Esophagus (tissue), 2 donors: Measurements from ENCODE around the gene LCNL1. TPM values are rescaled to one million over a fixed set of nuclear protein-coding genes. Genes with fewer than 3 reads are reported as not detected.

Experiments used
- H3K27ac ChIP-seq, 2 donors: one replicate each; pipeline ENCODE4 v1.5.1; 2013; ENCODE audit warnings: low read depth in 2 of 2, mild to moderate bottlenecking in 2 of 2, inconsistent platforms in 1 of 2, low read length in 1 of 2, moderate library complexity in 1 of 2
- H3K27me3 ChIP-seq, 2 donors: one replicate each; pipeline ENCODE4 v1.6.1; 2013; ENCODE audit warnings: low read length in 2 of 2, control low read depth in 1 of 2, mild to moderate bottlenecking in 1 of 2; ENCODE audit not compliant: insufficient read depth in 2 of 2, control insufficient read depth in 1 of 2
- H3K36me3 ChIP-seq, 2 donors: one replicate each; pipeline ENCODE4 v1.6.1; 2013; ENCODE audit warnings: low read length in 1 of 2; ENCODE audit not compliant: control insufficient read depth in 2 of 2, insufficient read depth in 2 of 2
- H3K4me1 ChIP-seq, 2 donors: one replicate each; pipeline ENCODE4 v1.6.1; 2013; ENCODE audit warnings: low read length in 1 of 2; ENCODE audit not compliant: control insufficient read depth in 2 of 2, insufficient read depth in 2 of 2
- H3K4me3 ChIP-seq, 2 donors: one replicate each; pipeline ENCODE4 v1.5.1; 2013; ENCODE audit warnings: low read length in 2 of 2, mild to moderate bottlenecking in 2 of 2, low read depth in 1 of 2, moderate library complexity in 1 of 2
- H3K9me3 ChIP-seq, 2 donors: one replicate each; pipeline ENCODE4 v1.6.1; 2013; ENCODE audit warnings: mild to moderate bottlenecking in 2 of 2, low read depth in 1 of 2, low read length in 1 of 2, moderate library complexity in 1 of 2; ENCODE audit not compliant: control insufficient read depth in 2 of 2, insufficient read depth in 1 of 2
- WGBS, 2 donors: extraction: QIAGEN DNeasy Blood & Tissue Kit; methylation state at CpG; one replicate each; pipeline ENCODE4 v1.1.7; 2013; 5-methylcytosine and 5-hydroxymethylcytosine counted together
- polyA plus RNA-seq, 2 donors: library from polyadenylated mRNA; stranded (reverse); fragments of 200-250 nt; gene quantifications; one replicate each; pipeline ENCODE4 v1.2.3, GENCODE V29; 2013
- donor health status: healthy with polysubstance abuse.
- donor health status: Bipolar disorder and iron deficiency.

Gene LCNL1
- polyA plus RNA-seq, 2 donors, result 0.20 to 0.55 TPM

DNA sequence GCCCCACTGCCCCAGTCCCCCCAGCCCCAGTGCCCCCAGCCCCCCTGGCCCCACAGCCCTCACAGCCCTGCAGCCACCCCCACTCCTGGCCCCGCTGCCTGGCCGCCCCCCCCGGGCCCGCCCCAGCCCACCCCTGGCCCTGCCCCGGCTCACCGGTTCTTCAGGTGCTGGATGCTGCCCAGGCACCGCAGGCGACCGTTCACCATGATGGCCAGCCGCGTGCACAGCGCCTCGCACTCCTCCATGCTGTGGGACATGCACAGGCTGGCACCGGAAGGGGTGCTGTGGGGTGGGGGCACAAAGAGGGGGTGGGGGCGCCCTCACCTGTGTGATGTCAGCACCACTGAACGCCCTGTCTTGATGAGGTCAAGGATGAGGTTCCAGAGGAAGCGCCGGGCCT, 26.4 kb downstream of the LCNL1 start:
- Histone ChIP-seq H3K36me3 (peaks cover 0 to 15% of the 10 kb centered on the region in 2 donors), H3K9me3 (no peaks in the 10 kb centered on the region), H3K4me1 (no peaks in the 10 kb centered on the region), H3K27ac (no peak overlapping the region), H3K27me3 (no peaks in the 10 kb centered on the region), H3K4me3 (no peak overlapping the region)
- WGBS, 2 donors, result 88 to 89% methylated on average over 17 to 18 of the region's 18 CpGs

DNA sequence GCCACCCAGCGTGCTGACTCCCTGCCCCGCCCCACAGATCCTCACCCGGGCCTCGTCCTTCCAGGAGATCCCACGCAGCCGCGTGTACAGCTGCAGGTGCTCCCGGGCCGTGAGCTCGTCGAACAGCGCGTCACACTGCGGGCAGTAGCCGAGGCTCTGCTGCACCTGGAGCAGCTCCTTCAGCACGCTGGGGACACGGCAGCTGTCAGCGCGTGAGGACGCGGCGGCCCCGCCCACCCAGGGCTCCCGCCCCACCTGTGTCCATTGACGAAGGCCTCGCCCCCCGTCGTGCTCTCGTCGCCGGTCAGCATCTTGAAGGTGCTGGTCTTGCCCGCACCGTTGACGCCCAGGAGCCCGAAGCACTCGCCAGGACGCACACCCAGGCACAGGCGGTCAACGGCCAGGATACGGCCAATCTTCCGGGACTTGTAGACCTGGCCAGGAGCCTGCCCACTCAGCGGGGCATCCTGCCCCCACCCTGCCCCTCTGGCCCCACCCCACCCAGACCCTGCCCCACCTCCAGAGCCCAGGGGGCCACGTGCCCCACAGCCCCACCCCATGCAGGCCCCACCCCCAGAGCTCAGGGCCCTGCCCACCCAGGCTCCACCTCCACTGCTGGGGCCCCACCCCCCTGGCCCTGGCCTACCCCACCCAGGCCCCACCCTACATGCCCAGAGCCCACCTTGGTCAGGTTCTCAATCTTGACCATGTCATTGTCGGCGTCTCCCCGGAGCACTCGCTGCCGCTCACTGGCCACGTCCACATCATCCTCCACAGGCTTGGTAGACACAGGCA, 27.3 kb downstream of the LCNL1 start:
- Histone ChIP-seq H3K4me1 (no peaks in the 10 kb centered on the region), H3K27ac (no peak overlapping the region), H3K27me3 (no peaks in the 10 kb centered on the region), H3K9me3 (no peaks in the 10 kb centered on the region), H3K4me3 (no peak overlapping the region), H3K36me3 (peaks cover 0 to 15% of the 10 kb centered on the region in 2 donors)
- WGBS, 2 donors, result 93 to 95% methylated on average over 47 to 49 of the region's 49 CpGs

DNA sequence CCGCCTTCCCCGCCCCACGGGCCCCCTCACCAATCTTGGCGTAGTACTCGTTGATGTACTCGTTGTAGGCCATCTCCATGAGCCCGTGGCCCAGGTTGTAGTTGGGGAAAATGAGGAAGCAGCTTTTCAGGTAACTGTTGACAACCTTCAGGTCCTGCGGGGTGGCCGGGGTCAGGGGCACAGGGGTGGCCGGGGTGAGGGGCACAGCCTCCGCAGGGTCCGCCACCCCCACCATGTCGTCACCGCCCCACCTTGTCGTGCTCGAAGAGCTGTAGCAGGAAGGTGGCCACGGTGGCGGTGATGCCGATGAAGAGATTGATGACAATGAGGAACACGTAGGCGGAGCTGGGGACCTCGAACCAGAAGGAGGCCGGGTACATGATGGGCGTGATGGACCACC, 28.4 kb downstream of the LCNL1 start:
- Histone ChIP-seq H3K4me1 (no peaks in the 10 kb centered on the region), H3K36me3 (peaks cover 0 to 20% of the 10 kb centered on the region in 2 donors), H3K4me3 (no peak overlapping the region), H3K9me3 (no peaks in the 10 kb centered on the region), H3K27me3 (no peaks in the 10 kb centered on the region), H3K27ac (no peak overlapping the region)
- 93 to 95% methylated on average over 24 of the region's 24 CpGs for WGBS, 2 donors

DNA sequence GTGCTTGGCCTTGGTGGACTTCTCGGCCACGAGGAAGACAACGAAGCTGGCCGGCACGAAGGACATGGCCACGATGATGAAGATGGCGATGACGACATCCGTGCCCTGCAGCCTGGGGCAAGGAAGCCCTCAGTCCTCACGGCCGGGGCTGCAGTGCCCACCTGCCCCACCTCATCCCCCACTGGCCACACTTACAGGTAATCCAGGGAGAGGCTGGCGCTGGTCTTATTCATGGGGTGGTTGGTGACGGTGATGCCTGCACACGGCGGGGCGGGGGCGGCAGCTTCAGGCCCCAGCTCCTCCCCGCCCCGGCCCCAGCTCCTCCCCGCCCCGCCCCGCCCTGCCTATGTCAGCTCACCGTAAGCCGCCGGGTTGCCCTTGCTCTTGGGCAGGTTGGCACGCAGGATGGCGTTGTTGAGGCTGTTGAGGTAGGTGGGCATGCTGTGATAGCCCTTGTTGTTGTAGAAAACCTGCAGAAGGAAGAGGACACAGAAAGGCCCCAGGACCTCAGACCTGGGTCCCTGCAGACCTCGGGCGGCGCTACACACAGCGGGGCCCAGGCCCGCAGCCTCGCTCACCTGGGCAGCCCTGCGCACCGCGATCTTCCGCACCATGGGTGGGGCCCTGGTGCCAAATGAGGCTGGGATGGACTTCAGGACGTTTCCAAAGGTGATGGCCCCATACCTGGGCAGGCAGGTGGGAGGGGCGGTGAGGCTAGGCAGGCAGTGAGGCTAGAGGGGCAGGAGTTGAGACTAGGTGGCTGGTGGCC, 29.3 kb downstream of the LCNL1 start:
- Histone ChIP-seq H3K27me3 (no peaks in the 10 kb centered on the region), H3K27ac (no peak overlapping the region), H3K4me3 (no peak overlapping the region), H3K4me1 (no peaks in the 10 kb centered on the region), H3K36me3 (peaks cover 0 to 26% of the 10 kb centered on the region in 2 donors), H3K9me3 (no peaks in the 10 kb centered on the region)
- 90% methylated on average over 39 of the region's 39 CpGs for WGBS, 2 donors

DNA sequence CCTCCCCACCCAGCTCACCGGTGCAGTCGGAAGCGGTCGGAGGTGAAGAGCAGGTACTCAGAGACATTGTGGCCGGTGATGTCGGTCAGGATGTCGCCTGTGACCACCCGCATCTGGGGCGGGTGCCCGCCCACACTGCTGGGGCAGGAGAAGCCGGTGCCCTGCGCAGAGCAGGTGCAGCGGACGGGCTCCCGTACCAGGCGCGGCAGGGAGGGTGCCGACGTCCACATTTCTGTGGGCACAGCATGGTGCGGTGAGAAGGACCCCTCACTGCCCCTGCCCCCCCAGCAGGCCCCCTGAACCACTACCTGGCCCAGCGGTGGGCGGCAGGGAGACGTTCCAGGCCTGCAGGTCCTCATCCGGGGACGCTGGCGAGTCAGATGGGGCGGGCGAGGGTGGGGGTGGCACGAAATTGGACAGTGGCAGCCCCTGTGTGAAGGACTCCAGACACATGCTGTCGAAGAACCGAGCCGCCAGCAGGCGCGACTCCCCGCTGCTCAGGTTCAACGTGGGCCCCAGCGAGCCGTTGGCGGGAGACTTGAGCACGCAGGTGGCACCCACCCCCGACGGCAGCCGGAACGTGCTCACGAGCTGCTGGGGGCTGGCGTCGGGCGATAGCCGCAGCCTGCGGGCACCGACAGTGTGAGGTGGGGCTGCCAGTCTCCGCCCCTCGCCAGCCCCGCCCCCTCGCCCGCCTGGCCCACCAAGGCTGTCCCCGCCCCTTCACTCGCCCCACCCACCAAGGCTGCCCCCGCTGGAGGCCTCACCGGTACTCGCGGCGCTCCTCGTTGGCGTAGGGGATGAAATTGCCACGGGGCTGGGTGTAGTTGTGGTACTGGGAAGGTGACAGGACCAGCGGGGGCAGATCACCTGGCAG, 30.1 kb downstream of the LCNL1 start:
- no peak overlapping the region for H3K27ac ChIP-seq
- H3K9me3 ChIP-seq, result no peaks in the 10 kb centered on the region
- H3K4me3 ChIP-seq, result no peak overlapping the region
- H3K27me3 ChIP-seq, result no peaks in the 10 kb centered on the region
- H3K36me3 ChIP-seq, result peaks cover 0 to 33% of the 10 kb centered on the region in 2 donors
- 85% methylated on average over 60 to 67 of the region's 67 CpGs for WGBS, 2 donors
- no peaks in the 10 kb centered on the region for H3K4me1 ChIP-seq

DNA sequence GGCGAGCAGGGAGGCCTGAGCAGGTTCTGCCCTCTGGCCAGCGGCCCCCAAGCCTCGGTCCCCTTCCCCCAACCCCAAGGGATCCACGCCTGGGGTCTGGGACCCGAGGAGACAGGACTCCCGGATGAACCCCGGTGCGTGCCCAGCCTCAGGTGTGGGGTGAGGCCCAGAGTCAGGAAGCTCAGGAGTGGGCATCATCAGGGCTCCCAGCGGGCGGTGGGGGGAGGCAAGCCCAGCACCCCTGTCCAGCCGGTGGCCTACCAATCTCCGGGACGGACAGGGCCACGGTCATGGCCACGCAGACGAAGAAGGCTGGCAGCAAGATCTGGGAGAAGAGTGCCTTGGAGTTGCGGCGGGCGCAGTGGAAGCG, 30.8 kb downstream of the LCNL1 start:
- Histone ChIP-seq H3K4me3 (no peak overlapping the region), H3K4me1 (no peaks in the 10 kb centered on the region), H3K27ac (no peak overlapping the region), H3K36me3 (peaks cover 0 to 34% of the 10 kb centered on the region in 2 donors), H3K27me3 (no peaks in the 10 kb centered on the region), H3K9me3 (no peaks in the 10 kb centered on the region)
- WGBS, 2 donors, result 91 to 95% methylated on average over 16 to 20 of the region's 20 CpGs

DNA sequence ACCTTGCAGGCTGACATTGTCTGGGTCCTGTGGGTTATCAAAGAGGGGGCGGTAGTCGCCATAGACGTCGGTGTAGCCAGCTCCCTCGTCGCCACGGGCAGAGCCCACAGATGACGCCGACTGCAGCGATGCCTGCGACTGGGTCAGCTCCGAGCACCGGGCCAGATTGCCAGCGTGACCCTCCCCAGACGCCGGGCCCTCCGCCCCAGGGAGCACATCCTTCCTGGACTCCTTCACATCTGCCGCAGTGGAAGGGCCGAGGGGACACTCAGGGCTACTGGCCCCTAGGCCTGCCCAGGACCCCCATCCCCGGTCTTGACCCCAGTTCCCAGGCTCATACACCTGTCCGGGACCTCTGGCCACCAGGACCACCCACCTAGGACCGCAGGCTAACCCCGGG, 31.4 kb downstream of the LCNL1 start:
- 89 to 94% methylated on average over 21 to 23 of the region's 23 CpGs for WGBS, 2 donors
- Histone ChIP-seq H3K4me3 (no peak overlapping the region), H3K27me3 (no peaks in the 10 kb centered on the region), H3K4me1 (no peaks in the 10 kb centered on the region), H3K36me3 (peaks cover 0 to 38% of the 10 kb centered on the region in 2 donors), H3K27ac (no peak overlapping the region), H3K9me3 (no peaks in the 10 kb centered on the region)

DNA sequence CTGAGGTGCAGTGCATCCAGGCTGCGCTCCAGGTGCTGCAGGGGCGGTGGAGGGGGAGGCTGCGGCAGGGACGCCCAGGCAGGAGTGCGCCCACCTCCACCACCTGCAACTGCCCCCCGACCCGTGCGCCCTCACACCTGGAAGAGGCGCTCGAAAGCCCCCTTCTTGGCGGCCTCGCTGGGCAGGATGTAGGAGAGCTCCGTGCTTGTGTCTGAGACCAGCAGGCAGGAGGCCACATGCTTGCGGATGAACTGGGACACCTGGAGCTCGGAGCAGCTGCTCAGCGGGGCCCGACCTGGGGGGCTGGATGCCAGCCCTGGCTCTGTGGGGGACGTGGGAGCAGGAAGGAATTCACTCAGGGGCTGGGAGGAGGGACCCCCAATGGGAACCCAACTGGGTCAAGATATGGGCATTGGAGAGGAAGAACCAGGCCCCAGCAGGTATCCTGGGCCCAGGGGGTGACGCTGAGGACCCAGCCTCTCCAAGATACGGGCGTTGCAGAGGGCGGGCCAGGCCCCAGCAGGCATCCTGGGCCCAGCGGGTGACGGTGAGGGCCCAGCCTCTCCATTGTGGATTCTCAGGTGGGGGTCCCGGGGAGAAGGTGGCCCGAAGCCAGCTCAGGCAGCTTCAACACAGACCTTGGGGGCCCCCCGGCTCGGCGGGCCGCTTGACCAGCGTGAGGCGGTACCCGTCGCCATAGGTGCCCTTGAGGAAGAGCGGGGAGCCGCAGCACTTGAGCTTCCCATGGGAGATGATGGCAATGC, 32.2 kb downstream of the LCNL1 start:
- H3K27ac ChIP-seq, result no peak overlapping the region
- peaks cover 0 to 35% of the 10 kb centered on the region in 2 donors for H3K36me3 ChIP-seq
- no peaks in the 10 kb centered on the region for H3K27me3 ChIP-seq
- H3K4me1 ChIP-seq, result no peaks in the 10 kb centered on the region
- no peaks in the 10 kb centered on the region for H3K9me3 ChIP-seq
- 95 to 97% methylated on average over 36 of the region's 36 CpGs for WGBS, 2 donors
- no peak overlapping the region for H3K4me3 ChIP-seq

DNA sequence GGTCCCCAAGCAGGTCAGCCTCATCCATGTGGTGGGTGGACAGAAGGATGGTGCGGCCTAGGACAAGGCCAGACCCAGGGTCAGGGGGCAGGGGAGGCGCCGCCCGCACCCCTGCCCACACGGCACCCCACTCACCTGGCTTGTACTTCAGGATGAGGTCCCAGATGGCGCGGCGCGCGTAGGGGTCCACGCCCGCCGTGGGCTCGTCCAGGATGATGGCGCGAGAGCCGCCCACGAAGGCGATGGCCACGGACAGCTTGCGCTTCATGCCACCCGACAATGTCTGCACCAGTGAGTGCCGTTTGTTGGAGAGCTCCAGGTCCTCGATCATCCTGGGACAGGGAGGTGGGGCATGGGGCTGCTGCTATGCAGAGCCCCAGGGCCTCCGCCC, 32.7 kb downstream of the LCNL1 start:
- Histone ChIP-seq H3K4me1 (no peaks in the 10 kb centered on the region), H3K36me3 (peaks cover 0 to 32% of the 10 kb centered on the region in 2 donors), H3K4me3 (no peak overlapping the region), H3K27me3 (no peaks in the 10 kb centered on the region), H3K9me3 (no peaks in the 10 kb centered on the region), H3K27ac (no peak overlapping the region)
- WGBS, 2 donors, result 97 to 98% methylated on average over 25 of the region's 25 CpGs
